ENCODE results near the gene GUCY1A1. TPM values are rescaled to one million over a fixed set of nuclear protein-coding genes. Genes with fewer than 3 reads are reported as not detected.

GUCY1A1 gene
- total RNA-seq, 5 donors from 2014 or later (not counting 1 experiment from before 2014, with no cell fraction given) = 0.33 to 0.45 (median 0.44) TPM

DNA sequence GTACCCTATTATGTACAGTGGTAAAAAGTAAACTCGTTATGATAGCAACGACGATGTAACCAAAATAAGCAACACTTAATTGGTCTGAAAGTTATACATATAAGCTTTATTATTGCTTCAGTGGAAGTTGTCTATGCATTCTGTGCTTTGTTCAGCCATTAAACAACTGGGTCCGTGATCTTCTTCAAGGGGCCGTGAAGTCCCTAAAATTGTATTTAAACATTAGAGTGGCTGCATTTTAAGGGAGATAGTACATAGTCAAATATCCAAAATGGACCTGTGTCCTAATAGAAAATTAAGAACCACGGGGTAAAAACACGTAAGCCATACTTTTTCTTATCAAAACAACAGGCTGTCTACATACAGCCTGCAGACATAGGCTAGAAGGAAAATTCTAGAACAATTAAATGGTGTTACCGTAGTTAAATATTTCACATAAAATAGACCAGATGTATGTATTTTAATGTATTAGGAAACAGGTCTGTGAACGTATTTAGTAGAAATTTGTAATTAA lies 2.1 kb downstream of the GUCY1A1 start:
- WGBS (ENCODE audit: insufficient coverage) = no CpG with 5 or more reads among the region's 9 CpGs
- ATAC-seq (replicated peaks in 1 of 4) = no peak
- Histone ChIP-seq H3K36me3 (ENCODE audit: control insufficient read depth in 2 of 2, extremely low read depth in 1 of 2, insufficient read depth in 1 of 2, low read length in 1 of 2) (no peaks in the 10 kb centered on the region), H3K27me3 (replicated peaks in 1 of 2; ENCODE audit: control insufficient read depth in 2 of 2, extremely low read depth in 1 of 2, insufficient read depth in 2 of 2, low read length in 1 of 2) (peaks cover 0 to 15% of the 10 kb centered on the region in 2 experiments), H3K27ac (ENCODE audit: low read length) (no peak overlapping the region), H3K4me1 (ENCODE audit: control insufficient read depth in 1 of 2, extremely low read depth in 1 of 2, insufficient read depth in 2 of 2, low read length in 2 of 2) (peaks cover 3 to 14% of the 10 kb centered on the region in 2 experiments), H3K9me3 (no peaks in the 10 kb centered on the region), H3K4me3 (ENCODE audit: control insufficient read depth in 1 of 2, extremely low read depth in 1 of 2, low read length in 1 of 2) (no peak overlapping the region)
- Mint-ChIP-seq H3K4me3 (peak overlapping the region in 1 of 3 donors; percentile 66), H3K9me3 (peaks cover 0 to under 1% (median 0%) of the 10 kb centered on the region in 3 donors), H3K27me3 (peaks cover 42 to 60% of the 10 kb centered on the region in 2 donors), H3K27ac (no peak overlapping the region), H3K4me1 (peaks cover 16 to 21% (median 20%) of the 10 kb centered on the region in 3 donors), H3K36me3 (no peaks in the 10 kb centered on the region)
- CTCF ChIA-PET = no interaction called here
- DNase-seq = no peak
- POLR2A ChIA-PET = no interaction called here

DNA sequence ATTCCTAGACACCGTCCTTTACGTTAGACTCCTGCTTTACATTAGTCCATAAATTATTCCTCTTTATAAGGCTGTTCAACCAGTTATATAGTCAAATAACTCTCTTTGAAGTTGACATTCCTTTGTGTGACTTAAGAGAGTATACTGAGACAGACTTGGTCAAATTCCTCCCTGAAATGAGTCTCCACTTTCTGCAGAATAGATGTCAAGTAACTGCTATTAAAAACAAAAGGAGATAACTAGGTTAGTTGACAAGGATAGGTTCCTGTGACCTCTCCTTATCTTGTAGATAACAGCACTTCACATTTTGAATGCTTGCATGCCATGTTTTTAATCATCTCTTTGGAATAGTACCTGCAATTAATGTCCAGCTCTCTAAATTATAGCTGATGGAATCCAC lies 5.7 kb downstream of the GUCY1A1 start:
- DNase-seq = no peak
- Mint-ChIP-seq H3K36me3 (no peaks in the 10 kb centered on the region), H3K4me3 (no peak overlapping the region), H3K27ac (no peak overlapping the region), H3K9me3 (no peaks in the 10 kb centered on the region), H3K4me1 (peaks cover 7 to 11% (median 7%) of the 10 kb centered on the region in 3 donors), H3K27me3 (peaks cover 20 to 38% of the 10 kb centered on the region in 2 donors)
- H3K4me1 ChIP-seq (ENCODE audit: control insufficient read depth in 1 of 2, extremely low read depth in 1 of 2, insufficient read depth in 2 of 2, low read length in 2 of 2) = peaks cover 0 to 5% of the 10 kb centered on the region in 2 experiments
- no peaks in the 10 kb centered on the region for H3K36me3 ChIP-seq (ENCODE audit: control insufficient read depth in 2 of 2, extremely low read depth in 1 of 2, insufficient read depth in 1 of 2, low read length in 1 of 2)
- WGBS (ENCODE audit: insufficient coverage) = no CpG with 5 or more reads among the region's 2 CpGs
- H3K27me3 ChIP-seq (replicated peaks in 1 of 2; ENCODE audit: control insufficient read depth in 2 of 2, extremely low read depth in 1 of 2, insufficient read depth in 2 of 2, low read length in 1 of 2) = peaks cover 0 to 6% of the 10 kb centered on the region in 2 experiments
- no peaks in the 10 kb centered on the region for H3K9me3 ChIP-seq
- ChIA-PET POLR2A (no interaction called here), CTCF (no interaction called here)
- H3K4me3 ChIP-seq (ENCODE audit: control insufficient read depth in 1 of 2, extremely low read depth in 1 of 2, low read length in 1 of 2) = no peak overlapping the region
- no peak overlapping the region for H3K27ac ChIP-seq (ENCODE audit: low read length)
- ATAC-seq (replicated peaks in 1 of 4) = no peak

DNA sequence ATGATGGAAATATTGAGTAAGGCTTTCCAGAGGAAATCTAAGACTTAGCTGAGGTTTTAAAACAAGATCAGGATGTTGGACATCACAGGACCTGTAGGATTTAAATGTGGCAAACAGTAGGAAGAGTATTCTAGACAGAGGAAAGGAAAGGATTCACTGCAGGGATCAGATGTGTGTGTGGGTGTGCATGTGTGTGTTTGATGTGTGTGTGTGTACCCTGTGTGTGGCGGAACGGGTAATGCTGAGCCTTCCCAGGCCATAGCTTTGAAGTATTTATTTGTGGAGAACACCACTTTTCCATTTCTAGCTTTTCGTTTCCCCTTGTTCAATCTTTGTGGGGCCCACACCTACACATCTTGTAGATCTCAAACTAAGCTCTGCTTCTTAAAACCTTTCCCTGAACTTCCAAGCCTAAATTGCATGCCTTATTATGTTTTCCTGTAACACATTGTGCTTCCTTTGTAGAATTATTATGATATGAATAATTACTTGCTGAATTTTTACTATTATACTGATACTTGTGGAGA lies 6.9 kb downstream of the GUCY1A1 start:
- CTCF ChIA-PET = no interaction called here
- H3K4me3 ChIP-seq (ENCODE audit: control insufficient read depth in 1 of 2, extremely low read depth in 1 of 2, low read length in 1 of 2) = no peak overlapping the region
- no peak overlapping the region for H3K27ac Mint-ChIP-seq
- H3K27me3 Mint-ChIP-seq = peaks cover 13 to 31% of the 10 kb centered on the region in 2 donors
- H3K27me3 ChIP-seq (replicated peaks in 1 of 2; ENCODE audit: control insufficient read depth in 2 of 2, extremely low read depth in 1 of 2, insufficient read depth in 2 of 2, low read length in 1 of 2) = no peaks in the 10 kb centered on the region
- no CpG with 5 or more reads among the region's 3 CpGs for WGBS (ENCODE audit: insufficient coverage)
- no peak overlapping the region for H3K27ac ChIP-seq (ENCODE audit: low read length)
- peaks cover 0 to 3% (median 0%) of the 10 kb centered on the region in 3 donors for H3K4me1 Mint-ChIP-seq
- POLR2A ChIA-PET = interaction anchor here in 1 of 2 donors (0.5 kb wide), 1 partner anchor 342 kb away, joined by 3 read pairs; no protein-coding TSS in a partner anchor
- H3K36me3 ChIP-seq (ENCODE audit: control insufficient read depth in 2 of 2, extremely low read depth in 1 of 2, insufficient read depth in 1 of 2, low read length in 1 of 2) = no peaks in the 10 kb centered on the region
- ATAC-seq (replicated peaks in 1 of 4) (no peak), DNase-seq (no peak)
- H3K9me3 ChIP-seq = no peaks in the 10 kb centered on the region
- no peaks in the 10 kb centered on the region for H3K4me1 ChIP-seq (ENCODE audit: control insufficient read depth in 1 of 2, extremely low read depth in 1 of 2, insufficient read depth in 2 of 2, low read length in 2 of 2)
- H3K4me3 Mint-ChIP-seq = no peak overlapping the region
- H3K36me3 Mint-ChIP-seq = no peaks in the 10 kb centered on the region
- no peaks in the 10 kb centered on the region for H3K9me3 Mint-ChIP-seq

DNA sequence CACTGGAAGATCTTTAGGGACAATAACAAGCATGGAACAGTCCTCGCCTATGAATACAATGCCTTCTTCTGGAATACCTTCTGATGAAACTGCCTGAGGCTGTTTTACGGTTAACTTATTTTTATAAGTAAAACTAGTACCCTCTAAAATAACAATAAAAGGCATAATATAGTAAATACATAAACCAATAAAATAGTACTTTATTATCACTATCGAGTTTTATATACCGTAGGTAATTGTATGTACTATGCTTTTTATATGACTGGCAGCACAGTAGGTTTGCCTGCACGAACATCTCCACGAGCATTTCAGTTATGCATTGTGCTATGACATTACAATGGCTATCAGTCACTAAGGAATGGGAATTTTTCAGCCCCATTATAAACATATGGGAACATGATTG lies 8.0 kb downstream of the GUCY1A1 start:
- H3K27me3 ChIP-seq (replicated peaks in 1 of 2; ENCODE audit: control insufficient read depth in 2 of 2, extremely low read depth in 1 of 2, insufficient read depth in 2 of 2, low read length in 1 of 2) = no peaks in the 10 kb centered on the region
- DNase-seq (no peak), ATAC-seq (replicated peaks in 1 of 4) (no peak)
- POLR2A ChIA-PET = interaction anchor here in 1 of 2 donors (0.7 kb wide), 1 partner anchor 79 kb away, joined by 4 read pairs; no protein-coding TSS in a partner anchor
- CTCF ChIA-PET = no interaction called here
- H3K27ac ChIP-seq (ENCODE audit: low read length) = no peak overlapping the region
- H3K4me1 ChIP-seq (ENCODE audit: control insufficient read depth in 1 of 2, extremely low read depth in 1 of 2, insufficient read depth in 2 of 2, low read length in 2 of 2) = no peaks in the 10 kb centered on the region
- H3K4me3 ChIP-seq (ENCODE audit: control insufficient read depth in 1 of 2, extremely low read depth in 1 of 2, low read length in 1 of 2) = no peak overlapping the region
- H3K27ac Mint-ChIP-seq = no peak overlapping the region
- WGBS (ENCODE audit: insufficient coverage) = no CpG with 5 or more reads among the region's 6 CpGs
- peaks cover 9 to 30% of the 10 kb centered on the region in 2 donors for H3K27me3 Mint-ChIP-seq
- H3K4me3 Mint-ChIP-seq = no peak overlapping the region
- H3K9me3 Mint-ChIP-seq = no peaks in the 10 kb centered on the region
- no peaks in the 10 kb centered on the region for H3K36me3 ChIP-seq (ENCODE audit: control insufficient read depth in 2 of 2, extremely low read depth in 1 of 2, insufficient read depth in 1 of 2, low read length in 1 of 2)
- H3K9me3 ChIP-seq = no peaks in the 10 kb centered on the region
- peaks cover 0 to 3% (median 0%) of the 10 kb centered on the region in 3 donors for H3K4me1 Mint-ChIP-seq
- H3K36me3 Mint-ChIP-seq = no peaks in the 10 kb centered on the region

DNA sequence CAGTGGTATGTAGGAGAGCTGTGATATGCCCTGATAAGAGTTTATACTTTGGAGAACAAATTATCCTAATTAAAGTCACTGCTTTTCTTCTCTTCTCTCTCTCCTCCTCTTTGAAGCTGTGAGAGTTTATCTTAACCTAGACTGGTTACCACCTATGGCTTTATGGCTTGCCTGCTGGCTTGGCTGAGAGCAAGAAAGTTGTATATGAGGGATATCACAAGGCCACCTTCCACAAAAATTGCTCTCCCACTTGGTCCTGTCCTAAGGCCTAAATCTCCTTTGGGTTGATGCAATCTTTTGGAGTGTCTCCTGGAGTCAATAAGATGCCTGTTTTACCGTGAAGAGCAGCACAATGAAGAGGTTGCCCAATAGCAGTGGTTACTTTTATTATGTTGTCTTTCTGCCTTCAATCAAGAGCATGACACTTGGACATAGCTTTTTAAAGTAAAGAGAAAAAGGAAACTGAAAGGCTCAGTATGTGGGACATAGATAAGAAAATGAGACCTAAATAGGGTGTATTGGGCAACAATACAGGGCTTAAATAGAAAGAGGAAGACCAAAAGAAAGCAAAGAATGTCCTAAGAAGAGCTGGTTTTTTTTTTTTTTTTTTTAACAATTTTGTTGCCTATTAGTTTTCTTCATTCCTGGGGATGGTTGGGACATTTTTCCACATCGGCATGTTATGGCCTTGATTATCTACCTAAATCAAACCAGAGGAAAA lies 9.2 kb downstream of the GUCY1A1 start:
- Histone ChIP-seq H3K9me3 (no peaks in the 10 kb centered on the region), H3K27me3 (replicated peaks in 1 of 2; ENCODE audit: control insufficient read depth in 2 of 2, extremely low read depth in 1 of 2, insufficient read depth in 2 of 2, low read length in 1 of 2) (no peaks in the 10 kb centered on the region), H3K36me3 (ENCODE audit: control insufficient read depth in 2 of 2, extremely low read depth in 1 of 2, insufficient read depth in 1 of 2, low read length in 1 of 2) (no peaks in the 10 kb centered on the region), H3K27ac (ENCODE audit: low read length) (no peak overlapping the region), H3K4me1 (ENCODE audit: control insufficient read depth in 1 of 2, extremely low read depth in 1 of 2, insufficient read depth in 2 of 2, low read length in 2 of 2) (no peaks in the 10 kb centered on the region), H3K4me3 (ENCODE audit: control insufficient read depth in 1 of 2, extremely low read depth in 1 of 2, low read length in 1 of 2) (no peak overlapping the region)
- Mint-ChIP-seq H3K4me1 (peaks cover 0 to 3% (median 0%) of the 10 kb centered on the region in 3 donors), H3K27me3 (peaks cover 4 to 20% of the 10 kb centered on the region in 2 donors), H3K27ac (no peak overlapping the region), H3K4me3 (no peak overlapping the region), H3K9me3 (no peaks in the 10 kb centered on the region), H3K36me3 (no peaks in the 10 kb centered on the region)
- 67% methylated on average over 1 of the region's 2 CpGs for WGBS (ENCODE audit: insufficient coverage)
- CTCF ChIA-PET = interaction anchor here in 1 of 2 donors (0.5 to 0.7 kb wide), 2 partner anchors 35 to 1053 kb away, joined by 4 to 9 read pairs; no protein-coding TSS in a partner anchor
- POLR2A ChIA-PET = interaction anchor here in 1 of 2 donors (0.6 kb wide), 2 partner anchors 65 to 703 kb away, joined by 3 to 4 read pairs; no protein-coding TSS in a partner anchor
- no peak for DNase-seq
- ATAC-seq (replicated peaks in 1 of 4) = no peak

DNA sequence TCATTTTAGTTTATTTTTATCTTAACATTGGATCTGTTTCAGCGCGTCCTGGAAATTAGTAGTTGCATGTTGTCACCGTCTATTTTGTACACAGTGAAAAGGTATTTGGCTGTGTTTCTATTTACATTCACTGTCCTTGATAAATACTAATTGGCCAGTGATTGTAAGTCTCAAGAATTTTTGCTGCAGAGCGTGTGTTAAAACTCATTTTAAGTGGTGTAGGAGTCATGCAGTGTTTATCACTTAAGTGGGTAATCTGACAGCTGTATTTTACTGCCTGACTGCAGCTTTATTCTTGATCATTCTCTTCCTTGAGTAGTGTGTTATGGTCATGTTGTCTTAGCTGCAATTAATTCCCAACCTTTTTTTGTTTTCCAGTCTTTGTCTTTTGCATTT lies 9.8 kb downstream of the GUCY1A1 start:
- CTCF ChIA-PET = interaction anchor here in 1 of 2 donors (0.5 kb wide), 1 partner anchor 1053 kb away, joined by 4 read pairs; no protein-coding TSS in a partner anchor

More for the DNA sequence above, 9.8 kb downstream of the GUCY1A1 start:
- H3K9me3 Mint-ChIP-seq = no peaks in the 10 kb centered on the region
- Histone ChIP-seq H3K4me1 (ENCODE audit: control insufficient read depth in 1 of 2, extremely low read depth in 1 of 2, insufficient read depth in 2 of 2, low read length in 2 of 2) (no peaks in the 10 kb centered on the region), H3K27ac (ENCODE audit: low read length) (no peak overlapping the region), H3K27me3 (replicated peaks in 1 of 2; ENCODE audit: control insufficient read depth in 2 of 2, extremely low read depth in 1 of 2, insufficient read depth in 2 of 2, low read length in 1 of 2) (no peaks in the 10 kb centered on the region), H3K4me3 (ENCODE audit: control insufficient read depth in 1 of 2, extremely low read depth in 1 of 2, low read length in 1 of 2) (no peak overlapping the region), H3K9me3 (no peaks in the 10 kb centered on the region), H3K36me3 (ENCODE audit: control insufficient read depth in 2 of 2, extremely low read depth in 1 of 2, insufficient read depth in 1 of 2, low read length in 1 of 2) (no peaks in the 10 kb centered on the region)
- DNase-seq = no peak
- no CpG with 5 or more reads among the region's 4 CpGs for WGBS (ENCODE audit: insufficient coverage)
- ATAC-seq (replicated peaks in 1 of 4) = no peak
- H3K27me3 Mint-ChIP-seq = peaks cover 4 to 17% of the 10 kb centered on the region in 2 donors
- H3K27ac Mint-ChIP-seq = no peak overlapping the region
- peaks cover 0 to 3% (median 0%) of the 10 kb centered on the region in 3 donors for H3K4me1 Mint-ChIP-seq
- H3K4me3 Mint-ChIP-seq = no peak overlapping the region
- POLR2A ChIA-PET = interaction anchor here in 1 of 2 donors (0.6 kb wide), 1 partner anchor 704 kb away, joined by 4 read pairs; no protein-coding TSS in a partner anchor
- H3K36me3 Mint-ChIP-seq = no peaks in the 10 kb centered on the region
